ENCODE measurements around the gene LYPLA2. TPM values are rescaled to one million over a fixed set of nuclear protein-coding genes. Genes with fewer than 3 reads are reported as not detected.

The LYPLA2 gene
- total RNA-seq, 2 experiments from 2014 or later = 57.0 to 59.2 TPM

GRCh38 chr1:23796466-23797271 is 5.7 kb downstream of the LYPLA2 start:
- no peak for ATAC-seq
- Mint-ChIP-seq H3K27ac (no peak overlapping the region), H3K4me3 (no peak overlapping the region), H3K27me3 (no peaks in the 10 kb centered on the region), H3K4me1 (ENCODE audit: low read depth) (peaks cover 22% of the 10 kb centered on the region), H3K36me3 (ENCODE audit: low read depth) (peaks cover 31% of the 10 kb centered on the region), H3K9me3 (no peaks in the 10 kb centered on the region)
- ChIA-PET POLR2A (interaction anchor here (0.6 to 16.5 kb wide), 2 partner anchors 18 to 609 kb away, joined by 3 to 168 read pairs; partner anchors contain the start of gene PITHD1), CTCF (interaction anchor here (0.9 to 3.9 kb wide), 2 partner anchors 12 to 25 kb away, joined by 3 to 18 read pairs; no protein-coding TSS in a partner anchor)
- DNase-seq = no peak
- intact Hi-C loops (cut with micrococcal nuclease) = no loop called here
- no peak for TF ChIP-seq CTCF (IDR thresholded peaks at IDR 0.05)

GRCh38 chr1:23797478-23798448 is 6.8 kb downstream of the LYPLA2 start:
- peaks cover 16% of the 10 kb centered on the region for H3K4me1 Mint-ChIP-seq (ENCODE audit: low read depth)
- DNase-seq (no peak), ATAC-seq (no peak)
- intact Hi-C loops (cut with micrococcal nuclease) = no loop called here
- H3K9me3 Mint-ChIP-seq = no peaks in the 10 kb centered on the region
- ChIA-PET POLR2A (interaction anchor here (0.6 to 16.5 kb wide), 4 partner anchors 9 to 610 kb away, joined by 3 to 168 read pairs (median 3); partner anchors contain the start of gene PITHD1), CTCF (interaction anchor here (0.5 to 5.5 kb wide), 7 partner anchors 9 to 296 kb away, joined by 3 to 47 read pairs (median 4); no protein-coding TSS in a partner anchor)
- H3K27me3 Mint-ChIP-seq = no peaks in the 10 kb centered on the region
- H3K27ac Mint-ChIP-seq = no peak overlapping the region
- peaks cover 29% of the 10 kb centered on the region for H3K36me3 Mint-ChIP-seq (ENCODE audit: low read depth)
- no peak overlapping the region for H3K4me3 Mint-ChIP-seq
- no peak for TF ChIP-seq CTCF (IDR thresholded peaks at IDR 0.05)

GRCh38 chr1:23798662-23799142 is 7.8 kb downstream of the LYPLA2 start:
- Mint-ChIP-seq H3K4me1 (ENCODE audit: low read depth) (peaks cover 13% of the 10 kb centered on the region), H3K4me3 (peak overlapping the region; percentile 92), H3K9me3 (no peaks in the 10 kb centered on the region), H3K36me3 (ENCODE audit: low read depth) (peaks cover 29% of the 10 kb centered on the region), H3K27me3 (no peaks in the 10 kb centered on the region), H3K27ac (peak overlapping the region; percentile 38)
- peak; percentile 15 for TF ChIP-seq CTCF (IDR thresholded peaks at IDR 0.05)
- POLR2A ChIA-PET = interaction anchor here (1.1 to 16.5 kb wide), 3 partner anchors 9 to 20 kb away, joined by 3 to 168 read pairs (median 3); partner anchors contain the start of gene PITHD1
- ATAC-seq (no peak), DNase-seq (peak; percentile 27)
- intact Hi-C loops (cut with micrococcal nuclease) = no loop called here
- CTCF ChIA-PET = interaction anchor here (1.1 to 5.5 kb wide), 5 partner anchors 8 to 118 kb away, joined by 4 to 47 read pairs (median 13); no protein-coding TSS in a partner anchor

GRCh38 chr1:23799255-23799569 is 8.3 kb downstream of the LYPLA2 start:
- ChIA-PET POLR2A (interaction anchor here (0.6 to 16.5 kb wide), 5 partner anchors 7 to 28 kb away, joined by 3 to 168 read pairs (median 3); partner anchors contain the start of genes LYPLA2 and PITHD1), CTCF (interaction anchor here (1.5 to 5.5 kb wide), 5 partner anchors 10 to 118 kb away, joined by 4 to 47 read pairs (median 13); partner anchors contain the start of gene FUCA1)
- peaks cover 13% of the 10 kb centered on the region for H3K4me1 Mint-ChIP-seq (ENCODE audit: low read depth)
- no peak for TF ChIP-seq CTCF (IDR thresholded peaks at IDR 0.05)
- DNase-seq = no peak
- intact Hi-C loops (cut with micrococcal nuclease) = no loop called here
- H3K9me3 Mint-ChIP-seq = no peaks in the 10 kb centered on the region
- ATAC-seq = no peak
- peaks cover 29% of the 10 kb centered on the region for H3K36me3 Mint-ChIP-seq (ENCODE audit: low read depth)
- H3K27me3 Mint-ChIP-seq = no peaks in the 10 kb centered on the region
- peak overlapping the region; percentile 90 for H3K27ac Mint-ChIP-seq
- peak overlapping the region; percentile 92 for H3K4me3 Mint-ChIP-seq

Data from activated CD8-positive, alpha-beta T cell treated with anti-CD3 and anti-CD28 coated beads for 36 hours (primary cell).